ENCODE results near the gene OR5K4.

The OR5K4 gene

DNA sequence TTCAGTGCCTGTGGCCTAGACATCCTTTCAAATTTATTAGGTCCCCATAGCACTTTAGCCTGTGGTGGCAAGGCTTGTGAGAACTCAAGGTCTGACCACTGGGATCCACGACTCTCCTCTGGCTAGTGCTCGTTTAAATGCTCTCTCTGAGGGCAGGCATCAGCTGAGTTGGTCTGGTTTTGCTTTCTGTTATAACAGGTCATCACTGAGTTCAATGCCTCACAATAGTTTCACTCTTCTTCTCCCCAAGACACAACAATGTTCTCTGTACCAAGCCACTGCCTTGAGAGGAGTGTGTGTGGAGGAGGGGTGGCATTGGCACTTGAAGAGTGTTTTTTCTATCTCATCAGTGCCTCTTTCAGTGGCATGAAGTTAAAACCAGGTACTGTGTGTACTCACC is 7.6 kb downstream of the OR5K4 start:
- DNase-seq: no peak
- Histone ChIP-seq H3K9me3 (ENCODE audit: insufficient read depth, low read length, severe bottlenecking) (no peaks in the 10 kb centered on the region), H3K4me3 (ENCODE audit: low read depth in 1 of 2, low read length in 2 of 2) (no peak overlapping the region), H3K27ac (ENCODE audit: low read length) (no peak overlapping the region), H3K4me1 (ENCODE audit: insufficient read depth, low read length) (no peaks in the 10 kb centered on the region), H3K36me3 (ENCODE audit: insufficient read depth, low read length) (no peaks in the 10 kb centered on the region), H2AFZ (ENCODE audit: low read depth, low read length) (no peak overlapping the region), H3K4me2 (ENCODE audit: insufficient read depth, low read length) (no peak overlapping the region), H4K20me1 (ENCODE audit: insufficient read depth, low read length) (no peaks in the 10 kb centered on the region), H3K27me3 (ENCODE audit: insufficient read depth, low read length, poor library complexity) (no peaks in the 10 kb centered on the region), H3K79me2 (ENCODE audit: insufficient read depth, low read length) (no peaks in the 10 kb centered on the region), H3K9ac (ENCODE audit: low read depth, low read length) (no peak overlapping the region)
- TF ChIP-seq, protein P1, sequence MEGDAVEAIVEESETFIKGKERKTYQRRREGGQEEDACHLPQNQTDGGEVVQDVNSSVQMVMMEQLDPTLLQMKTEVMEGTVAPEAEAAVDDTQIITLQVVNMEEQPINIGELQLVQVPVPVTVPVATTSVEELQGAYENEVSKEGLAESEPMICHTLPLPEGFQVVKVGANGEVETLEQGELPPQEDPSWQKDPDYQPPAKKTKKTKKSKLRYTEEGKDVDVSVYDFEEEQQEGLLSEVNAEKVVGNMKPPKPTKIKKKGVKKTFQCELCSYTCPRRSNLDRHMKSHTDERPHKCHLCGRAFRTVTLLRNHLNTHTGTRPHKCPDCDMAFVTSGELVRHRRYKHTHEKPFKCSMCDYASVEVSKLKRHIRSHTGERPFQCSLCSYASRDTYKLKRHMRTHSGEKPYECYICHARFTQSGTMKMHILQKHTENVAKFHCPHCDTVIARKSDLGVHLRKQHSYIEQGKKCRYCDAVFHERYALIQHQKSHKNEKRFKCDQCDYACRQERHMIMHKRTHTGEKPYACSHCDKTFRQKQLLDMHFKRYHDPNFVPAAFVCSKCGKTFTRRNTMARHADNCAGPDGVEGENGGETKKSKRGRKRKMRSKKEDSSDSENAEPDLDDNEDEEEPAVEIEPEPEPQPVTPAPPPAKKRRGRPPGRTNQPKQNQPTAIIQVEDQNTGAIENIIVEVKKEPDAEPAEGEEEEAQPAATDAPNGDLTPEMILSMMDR (IDR thresholded peaks at IDR 0.05; ENCODE audit: borderline replicate concordance, extremely low read depth, low read length, poor library complexity, severe bottlenecking): no peak
- ATAC-seq (ENCODE audit: insufficient read depth, low read depth): no peak

DNA sequence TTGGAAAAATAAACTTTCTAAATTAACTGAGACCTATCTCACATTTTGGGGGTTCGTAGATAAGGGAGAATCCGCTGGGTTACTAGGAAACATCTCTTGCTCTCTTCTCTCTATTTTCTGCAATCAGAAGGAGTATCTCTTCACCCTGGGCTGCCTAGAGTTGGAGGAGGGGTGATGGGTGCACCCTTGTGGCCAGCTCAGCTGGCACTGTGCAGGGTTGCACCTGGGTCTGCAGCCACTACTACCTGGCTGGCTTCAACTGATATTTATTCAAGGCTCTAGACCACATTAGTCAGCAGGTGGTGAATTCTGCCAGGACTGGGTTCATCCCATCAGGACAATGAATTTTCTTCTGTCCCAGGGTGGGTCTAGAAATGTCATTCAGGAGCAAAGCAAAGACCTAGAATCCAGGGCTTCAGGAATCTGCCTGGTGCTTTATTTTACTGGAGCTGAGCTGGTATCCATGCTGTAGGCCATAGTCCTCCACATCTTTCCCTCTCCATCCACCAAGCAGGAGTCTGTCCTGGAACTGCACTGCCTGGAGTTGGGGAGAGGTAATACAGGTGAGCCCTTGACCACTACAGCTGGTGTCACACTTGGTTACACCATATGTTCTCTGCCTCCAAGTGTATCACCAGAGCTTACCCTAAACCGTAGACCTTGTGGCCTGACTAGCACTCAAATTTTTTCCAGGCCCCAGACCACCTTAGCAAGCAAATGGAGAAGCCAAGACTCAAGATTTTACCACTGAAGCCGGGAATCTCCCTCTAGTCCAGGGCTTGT is 14.0 kb downstream of the OR5K4 start:
- DNase-seq (no peak), ATAC-seq (ENCODE audit: insufficient read depth, low read depth) (no peak)
- no peak for TF ChIP-seq EZH2 (IDR thresholded peaks at IDR 0.05; ENCODE audit: borderline replicate concordance, low read depth, low read length, severe bottlenecking)
- TF ChIP-seq, protein P1 (IDR thresholded peaks at IDR 0.05; ENCODE audit: borderline replicate concordance, extremely low read depth, low read length, poor library complexity, severe bottlenecking): no peak

DNA sequence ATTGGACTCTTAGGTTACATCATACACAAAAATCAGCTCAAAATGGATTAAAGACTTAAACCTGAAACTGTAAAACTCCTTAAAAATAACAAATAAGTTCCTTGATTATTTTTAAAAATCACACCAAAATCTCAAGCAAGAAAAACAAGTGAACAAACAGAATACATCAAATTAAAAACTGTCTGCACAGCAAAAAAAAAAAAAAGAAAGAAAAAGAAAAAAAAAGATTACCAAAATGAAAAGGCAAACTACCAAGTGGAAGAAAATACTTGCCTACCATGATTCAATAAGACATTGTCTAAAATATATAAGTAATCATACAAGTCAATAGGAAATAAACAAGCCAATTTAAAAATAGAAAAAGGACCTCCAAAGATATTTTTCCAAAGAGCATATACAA is 17.5 kb downstream of the OR5K4 start:
- DNase-seq (no peak), ATAC-seq (ENCODE audit: insufficient read depth, low read depth) (no peak)
- H3K4me3 ChIP-seq (ENCODE audit: low read depth in 1 of 2, low read length in 2 of 2): no peak overlapping the region
- no peak overlapping the region for H3K9ac ChIP-seq (ENCODE audit: low read depth, low read length)
- TF ChIP-seq EZH2 (IDR thresholded peaks at IDR 0.05; ENCODE audit: borderline replicate concordance, low read depth, low read length, severe bottlenecking): no peak
- TF ChIP-seq, protein P1 (IDR thresholded peaks at IDR 0.05; ENCODE audit: borderline replicate concordance, extremely low read depth, low read length, poor library complexity, severe bottlenecking): no peak
- no peaks in the 10 kb centered on the region for H3K79me2 ChIP-seq (ENCODE audit: insufficient read depth, low read length)
- no peaks in the 10 kb centered on the region for H3K36me3 ChIP-seq (ENCODE audit: insufficient read depth, low read length)
- no peak overlapping the region for H3K4me2 ChIP-seq (ENCODE audit: insufficient read depth, low read length)
- H3K4me1 ChIP-seq (ENCODE audit: insufficient read depth, low read length): no peaks in the 10 kb centered on the region
- H3K9me3 ChIP-seq (ENCODE audit: insufficient read depth, low read length, severe bottlenecking): no peaks in the 10 kb centered on the region
- no peak overlapping the region for H2AFZ ChIP-seq (ENCODE audit: low read depth, low read length)
- no peaks in the 10 kb centered on the region for H3K27me3 ChIP-seq (ENCODE audit: insufficient read depth, low read length, poor library complexity)
- no peak overlapping the region for H3K27ac ChIP-seq (ENCODE audit: low read length)
- H4K20me1 ChIP-seq (ENCODE audit: insufficient read depth, low read length): no peaks in the 10 kb centered on the region

More for the DNA sequence above, 14.0 kb downstream of the OR5K4 start:
- no peak overlapping the region for H3K4me3 ChIP-seq (ENCODE audit: low read depth in 1 of 2, low read length in 2 of 2)
- no peak overlapping the region for H3K27ac ChIP-seq (ENCODE audit: low read length)
- H3K4me1 ChIP-seq (ENCODE audit: insufficient read depth, low read length): no peaks in the 10 kb centered on the region
- H3K79me2 ChIP-seq (ENCODE audit: insufficient read depth, low read length): no peaks in the 10 kb centered on the region
- no peak overlapping the region for H2AFZ ChIP-seq (ENCODE audit: low read depth, low read length)
- H4K20me1 ChIP-seq (ENCODE audit: insufficient read depth, low read length): no peaks in the 10 kb centered on the region
- no peaks in the 10 kb centered on the region for H3K27me3 ChIP-seq (ENCODE audit: insufficient read depth, low read length, poor library complexity)
- H3K4me2 ChIP-seq (ENCODE audit: insufficient read depth, low read length): no peak overlapping the region
- H3K9me3 ChIP-seq (ENCODE audit: insufficient read depth, low read length, severe bottlenecking): no peaks in the 10 kb centered on the region
- no peaks in the 10 kb centered on the region for H3K36me3 ChIP-seq (ENCODE audit: insufficient read depth, low read length)
- H3K9ac ChIP-seq (ENCODE audit: low read depth, low read length): no peak overlapping the region
